Erythroblast (primary cell): Measurements from ENCODE around the gene SERINC1.
"Not testable (repeated sequence)": the region's sequence is repeated elsewhere in the genome, so short reads cannot be mapped to it uniquely, and the experiment has no call there.

Experiments
- GATA1 ChIP-seq: IDR thresholded peaks from 2 replicates; pipeline ENCODE4 v1.6.1; 2011; ENCODE audit warnings: low read depth, mild to moderate bottlenecking, control low read depth, low read length, moderate library complexity
- POLR2A ChIP-seq: IDR thresholded peaks from 2 replicates; pipeline ENCODE4 v1.6.1; 2011; ENCODE audit warnings: mild to moderate bottlenecking, low read length

DNA sequence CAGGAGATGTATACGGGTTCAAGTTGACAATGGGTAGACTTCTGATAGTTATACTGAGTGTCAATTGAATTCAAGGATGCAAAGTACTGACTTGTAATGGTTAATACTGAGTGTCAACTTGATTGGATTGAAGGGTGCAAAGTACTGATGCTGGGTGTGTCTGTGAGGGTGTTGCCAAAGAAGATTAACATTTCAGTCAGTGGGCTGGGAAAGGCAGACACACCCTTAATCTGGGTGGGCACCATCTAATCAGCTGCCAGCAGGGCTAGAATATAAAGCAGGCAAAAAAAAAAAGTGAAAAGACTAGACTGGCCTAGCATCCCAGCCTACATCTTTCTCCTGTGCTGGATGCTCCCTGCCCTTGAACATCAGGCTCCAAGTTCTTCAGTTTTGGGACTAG is 16.5 kb downstream of the SERINC1 start:
- not testable (repeated sequence) for TF ChIP-seq POLR2A, GATA1
